GM12878 (cell line): ENCODE results near the gene OR1F1. TPM values are rescaled to one million over a fixed set of nuclear protein-coding genes. Genes with fewer than 3 reads are reported as not detected.

ENCODE experiments used
- HCFC1 ChIP-seq: fragments of 150-350 bp; IDR thresholded peaks from 2 replicates; pipeline ENCODE4 v1.6.1; 2014; ENCODE audit warnings: low read length
- MLLT1 ChIP-seq: fragments of 450-650 bp; IDR thresholded peaks from 2 replicates; pipeline ENCODE4 v1.6.1; 2016; ENCODE audit warnings: mild to moderate bottlenecking
- MTA2 ChIP-seq: fragments of 450-650 bp; IDR thresholded peaks from 2 replicates; pipeline ENCODE4 v1.6.1; 2016; ENCODE audit warnings: low read depth, mild to moderate bottlenecking, moderate library complexity
- PRDM15 ChIP-seq: fragments of 450-650 bp; formaldehyde crosslinking; IDR thresholded peaks from 2 replicates; pipeline ENCODE4 v1.4.0; 2020; ENCODE audit warnings: mild to moderate bottlenecking, moderate library complexity
- SIN3A ChIP-seq: IDR thresholded peaks from 2 replicates; pipeline ENCODE4 v1.6.1; 2012; ENCODE audit warnings: low read depth, low read length, improper control_type of control experiment
- SP1 ChIP-seq: IDR thresholded peaks from one replicate; pipeline ENCODE4 v1.6.1; 2011; ENCODE audit warnings: low read depth, low read length
- SUZ12 ChIP-seq: fragments of 200-600 bp; sonication (generic); IDR thresholded peaks from one replicate; pipeline ENCODE4 v1.6.1; 2018; ENCODE audit warnings: antibody characterized with exemption, mild to moderate bottlenecking; ENCODE audit not compliant: unreplicated experiment
- ZSCAN29 ChIP-seq: fragments of 450-650 bp; IDR thresholded peaks from 2 replicates; pipeline ENCODE4 v1.6.1; 2017; ENCODE audit warnings: mild to moderate bottlenecking, moderate library complexity
- polyA plus RNA-seq, 11 experiments: library from polyadenylated mRNA; depleted of rRNA in 4 of 11; unstranded in 6 of 11; stranded (reverse) in 5 of 11; fragments of >200 nt; fragmentation: Nextera tagmentation in 4 of 11; fragmentation: Illumina TruSeq in 1 of 11; extraction: Ambion mirVana in 4 of 11; extraction: Trizol in 1 of 11; gene quantifications; 1 replicate in 1 of 11; 2 replicates in 10 of 11; pipeline versions ENCODE4 v1.2.1 to v1.2.3, GENCODE V29; 2011 to 2016; ENCODE audit warnings: inconsistent platforms in 2 of 11, missing spikeins in 2 of 11, low read depth in 1 of 11
- total RNA-seq, 4 experiments: library from RNA; depleted of rRNA in 3 of 4; stranded (reverse); fragments of >200 nt in 3 of 4; fragmentation: Illumina TruSeq in 1 of 4; extraction: Trizol in 1 of 4; gene quantifications; 2 replicates each; pipeline versions ENCODE4 v1.2.1 to v1.2.3, GENCODE V29; 2013 to 2021

Gene OR1F1
- total and polyA plus RNA-seq, 10 of the 15 experiments (the other 5 are each of a cell fraction or from before 2014, with no cell fraction given) = 0.10 to 0.14 (median 0.12) TPM; not detected in 7

GRCh38 chr16:3150346-3151218 lies 37.4 kb upstream of the OR1F1 start (continued):
- TF ChIP-seq PRDM15 (CRISPR knock-in tag) (no peak), ZSCAN29 (peak; percentile 97), SUZ12 (no peak), SP1 (no peak), SIN3A (no peak), MLLT1 (peak; percentile 62), MTA2 (no peak), HCFC1 (peak; percentile 29; the same call in 1 of the 2 replicates)
